HS-27A (cell line): ENCODE results near the gene CHTF8.
"Not testable (repeated sequence)": the region's sequence is repeated elsewhere in the genome, so short reads cannot be mapped to it uniquely, and the experiment has no call there.

Experiments
- DNase-seq: peaks from one replicate; pipeline ENCODE4 v3.0.0-alpha.2; 2012; ENCODE audit warnings: low read depth, missing footprints

The CHTF8 gene

GRCh38 chr16:69138608-69139007, 6.2 kb upstream of the CHTF8 start:
- DNase-seq = no peak

GRCh38 chr16:69133373-69133954, 1.1 kb upstream of the CHTF8 start:
- no peak for DNase-seq

DNA sequence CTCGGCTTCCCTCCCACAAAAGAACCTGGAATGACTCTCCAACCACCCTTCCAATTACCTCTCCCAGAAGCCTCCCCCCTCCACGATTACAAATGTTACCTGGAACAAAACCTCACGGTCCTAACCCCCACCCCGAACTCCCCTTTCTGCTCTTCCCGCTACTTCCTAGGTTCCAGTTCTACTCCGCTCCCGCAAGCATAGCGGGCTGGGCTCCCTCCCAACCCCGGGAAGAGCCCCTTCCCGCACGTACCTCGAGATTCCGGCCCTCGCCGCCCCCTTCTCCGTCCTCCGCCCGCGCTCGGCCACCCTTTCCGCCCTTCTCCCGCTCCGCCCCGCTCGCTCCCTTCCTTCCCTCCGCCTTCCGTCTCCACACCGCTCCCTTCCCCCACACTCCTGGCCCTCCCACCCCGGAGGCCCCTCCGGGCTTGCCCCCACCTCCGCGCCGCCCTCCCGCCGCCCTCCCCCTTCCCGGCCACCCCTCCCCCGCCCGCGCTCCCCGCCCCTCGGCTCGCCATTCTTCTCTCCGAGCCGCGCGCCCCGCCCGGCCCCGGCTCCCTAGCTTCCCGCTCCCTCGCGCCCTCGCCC, 457 bp downstream of the CHTF8 start:
- DNase-seq = peak; percentile 53

DNA sequence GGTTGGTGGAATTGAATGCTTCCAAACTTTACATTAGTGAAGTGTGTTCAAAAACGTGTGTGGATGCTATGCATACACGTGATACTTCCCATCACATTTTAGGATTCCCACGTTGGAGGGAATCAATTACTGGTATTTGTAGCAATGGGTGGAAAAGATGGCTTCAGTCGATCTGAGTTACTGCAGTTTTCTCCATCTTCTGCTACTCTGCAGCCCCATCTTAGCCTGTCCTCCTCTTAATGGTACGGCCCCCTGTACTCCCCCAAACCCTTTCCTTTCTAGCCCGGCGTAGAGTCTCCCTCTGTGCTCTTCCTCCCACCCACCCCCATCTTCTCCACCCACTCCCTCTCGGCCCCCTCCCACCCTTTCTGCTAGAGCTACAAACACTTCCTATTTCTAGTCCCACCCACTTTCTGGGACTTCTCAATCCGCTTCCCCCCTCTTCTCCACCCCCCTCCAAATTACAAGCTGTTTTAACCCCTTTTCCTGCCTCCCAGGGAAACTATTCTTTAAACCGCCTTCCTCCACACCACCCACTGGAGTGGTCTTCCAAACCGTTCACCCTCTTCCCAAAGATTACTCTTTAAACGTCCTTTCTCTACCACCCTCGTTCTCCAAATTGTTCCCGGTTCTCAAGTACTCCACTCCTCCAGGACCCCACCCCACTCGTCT, 1.1 kb downstream of the CHTF8 start:
- DNase-seq = no peak

DNA sequence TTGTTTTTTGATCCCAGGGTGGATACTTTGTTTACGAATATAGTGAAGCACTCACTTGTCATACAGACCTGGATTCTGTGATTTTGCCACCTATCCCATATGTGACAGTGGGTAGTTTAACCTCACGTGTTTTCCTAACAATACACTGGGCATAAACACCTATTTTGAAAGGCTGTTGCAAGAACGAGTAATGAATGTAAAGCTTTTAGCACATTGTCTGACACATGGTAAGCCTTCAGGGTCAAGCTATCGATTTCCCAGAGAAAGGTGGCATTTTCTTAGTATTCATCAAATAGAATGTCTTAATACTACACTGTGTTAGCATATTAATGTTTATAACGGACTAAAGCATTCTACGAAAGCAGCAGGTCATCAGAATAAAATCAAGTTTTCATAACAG, 1.9 kb downstream of the CHTF8 start:
- DNase-seq = no peak

DNA sequence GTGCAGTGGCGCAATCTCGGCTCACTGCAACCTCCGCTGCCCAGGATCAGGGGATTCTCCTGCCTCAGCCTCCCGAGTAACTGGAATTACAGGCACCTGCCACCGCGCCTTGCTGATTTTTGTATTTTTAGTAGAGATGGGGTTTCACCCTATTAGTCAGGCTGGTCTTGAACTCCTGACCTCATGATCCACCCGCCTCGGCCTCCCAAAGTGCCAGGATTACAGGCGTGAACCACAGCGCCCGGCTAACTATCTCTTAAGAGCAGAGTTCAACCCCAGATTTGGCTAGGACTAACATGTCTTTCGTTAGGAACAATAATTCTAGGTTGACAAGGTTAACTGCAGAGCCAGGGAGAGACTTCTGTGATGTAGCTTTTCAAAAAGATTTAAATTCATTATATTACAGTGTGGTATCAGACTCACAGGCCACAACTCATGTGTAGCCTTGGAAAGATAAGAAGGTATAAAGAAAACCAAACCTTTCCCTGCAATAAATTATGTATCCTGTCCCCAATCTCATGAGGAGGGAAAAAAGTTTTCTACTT, 4.3 kb downstream of the CHTF8 start:
- no peak for DNase-seq

- DNase-seq = not testable (repeated sequence)
Observed at GRCh38 chr16:69126801-69127200, 5.6 kb downstream of the CHTF8 start.

- no peak for DNase-seq
Observed at GRCh38 chr16:69126221-69126620, 6.2 kb downstream of the CHTF8 start.

- not testable (repeated sequence) for DNase-seq
Observed at GRCh38 chr16:69124961-69125360, 7.4 kb downstream of the CHTF8 start.

DNA sequence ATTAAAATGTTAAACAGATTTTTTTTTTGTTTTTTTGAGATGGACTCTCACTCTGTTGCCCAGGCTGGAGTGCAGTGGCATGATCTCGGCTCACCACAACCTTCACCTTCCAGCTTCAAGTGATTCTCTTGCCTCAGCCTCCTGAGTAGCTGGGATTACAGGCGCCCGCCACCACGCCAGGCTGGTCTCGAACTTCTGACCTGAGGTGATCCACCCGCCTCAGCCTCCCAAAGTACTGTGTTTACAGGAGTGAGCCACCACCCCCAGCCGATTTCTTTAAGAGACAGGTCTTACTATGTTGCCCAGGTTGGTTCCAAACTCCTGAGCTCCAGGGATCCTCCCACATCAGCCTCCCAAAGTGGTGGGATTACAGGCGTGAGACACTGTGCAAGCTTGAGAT, 8.0 kb downstream of the CHTF8 start:
- not testable (repeated sequence) for DNase-seq

DNA sequence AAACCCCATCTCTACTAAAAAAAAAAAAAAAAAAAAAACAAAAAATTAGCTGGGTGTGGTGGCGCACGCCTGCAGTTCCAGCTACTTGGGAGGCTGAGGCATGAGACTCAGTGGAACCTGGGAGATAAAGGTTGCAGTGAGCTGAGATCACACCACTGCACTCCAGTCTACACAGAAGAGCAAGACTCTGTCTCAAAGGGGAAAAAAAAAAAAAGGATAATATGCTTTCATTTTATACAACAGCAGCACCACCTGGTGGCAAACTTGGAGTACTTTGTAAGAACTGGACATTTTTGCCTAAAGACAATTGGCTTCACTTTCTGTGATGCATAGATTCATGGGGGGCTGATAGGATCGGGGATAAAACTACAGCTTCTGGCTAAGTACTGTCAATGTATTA, 8.5 kb downstream of the CHTF8 start:
- peak; percentile 52 for DNase-seq

GRCh38 chr16:69120096-69120664, 12.2 kb downstream of the CHTF8 start:
- no peak for DNase-seq

DNA sequence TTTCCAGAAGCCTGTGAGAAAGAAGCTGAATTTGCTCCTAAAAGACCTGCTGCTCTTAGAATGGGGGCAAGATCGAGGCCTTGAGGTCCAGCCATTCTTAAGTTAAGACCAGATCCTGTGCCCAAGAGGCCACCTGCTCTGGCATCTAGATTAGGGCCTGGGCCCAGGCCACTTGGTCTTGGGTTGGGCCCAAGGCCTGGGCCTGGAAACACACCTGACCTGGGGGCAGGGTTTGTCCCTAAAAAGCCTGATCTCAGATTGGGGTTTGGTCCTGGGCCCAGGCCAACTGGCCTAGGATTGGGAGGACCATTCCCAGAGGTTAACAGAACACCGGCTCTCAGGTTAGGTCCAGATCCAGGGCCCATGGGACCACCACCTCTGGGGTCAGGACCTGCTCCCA, 12.9 kb downstream of the CHTF8 start:
- no peak for DNase-seq

- DNase-seq = no peak
Observed at GRCh38 chr16:69118994-69119393, 13.4 kb downstream of the CHTF8 start.

DNA sequence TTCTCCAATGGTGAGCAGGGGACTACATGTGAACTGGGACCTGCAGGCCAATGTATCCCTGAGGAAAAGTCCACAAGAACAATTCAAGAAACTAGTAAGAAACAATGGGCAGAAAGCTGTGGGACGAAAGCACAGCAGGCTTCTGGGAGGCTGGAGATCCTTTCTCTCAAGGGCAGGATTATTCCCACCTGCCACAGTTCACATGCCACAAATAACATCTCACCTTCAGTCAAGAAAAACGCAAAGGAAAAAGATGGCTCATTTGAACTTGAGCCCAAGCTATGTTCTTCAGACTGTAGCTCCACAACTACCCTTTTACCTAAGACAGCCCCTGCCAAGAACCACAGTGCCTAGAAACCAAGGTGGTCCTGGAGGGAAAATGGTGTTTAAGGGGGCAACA, 13.9 kb downstream of the CHTF8 start:
- no peak for DNase-seq

- DNase-seq = no peak
Observed at GRCh38 chr16:69116906-69117305, 15.5 kb downstream of the CHTF8 start.

DNA sequence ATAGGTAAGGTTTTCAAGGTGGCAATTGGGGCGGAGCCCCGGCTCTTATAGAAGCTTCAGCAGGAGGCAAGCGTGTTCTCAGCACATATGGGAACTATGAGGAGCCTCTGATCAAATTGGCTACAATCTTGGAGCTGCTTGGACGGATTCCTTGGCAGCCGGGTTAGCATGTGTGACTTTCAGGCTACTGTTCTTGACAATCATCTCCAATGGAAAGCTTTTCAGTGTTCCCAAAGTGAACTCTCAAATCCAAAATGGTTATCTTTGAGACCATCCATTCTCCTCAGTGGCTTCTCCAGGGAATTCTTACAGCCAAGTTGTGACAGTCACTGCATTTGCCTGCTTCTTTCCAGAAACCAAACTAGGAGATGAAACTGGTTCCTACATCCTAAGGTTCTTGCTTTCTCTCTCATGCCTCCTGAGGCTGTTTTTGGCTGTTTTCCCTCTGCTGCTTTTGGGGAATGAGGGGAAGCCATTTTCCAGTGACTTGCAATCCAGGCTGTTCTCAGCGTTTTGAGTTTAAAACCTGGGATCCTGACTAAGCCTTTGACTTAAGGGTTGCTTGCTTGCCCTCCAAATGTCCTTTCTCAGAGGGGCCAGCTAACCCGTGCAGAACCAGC, 16.0 kb downstream of the CHTF8 start:
- DNase-seq = no peak

DNA sequence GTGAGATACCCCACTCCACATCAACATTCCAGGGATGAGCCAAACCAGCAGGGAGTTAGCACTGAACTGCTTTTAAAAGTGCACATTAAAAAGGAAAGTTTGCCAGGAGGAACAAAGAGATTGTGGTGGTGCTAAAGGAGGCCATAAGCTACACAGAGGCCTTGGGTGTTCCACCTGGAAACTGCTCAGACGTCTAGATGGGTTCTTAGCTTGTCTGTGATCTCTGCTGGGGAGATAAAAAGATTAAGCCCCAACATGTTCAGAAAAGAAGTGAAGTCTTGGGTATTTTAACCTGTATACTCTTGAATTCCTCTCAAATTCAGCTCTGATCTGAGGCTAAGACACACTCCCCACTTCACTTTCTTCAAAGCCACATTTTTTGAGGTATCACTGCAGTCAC, 16.6 kb downstream of the CHTF8 start:
- no peak for DNase-seq

DNA sequence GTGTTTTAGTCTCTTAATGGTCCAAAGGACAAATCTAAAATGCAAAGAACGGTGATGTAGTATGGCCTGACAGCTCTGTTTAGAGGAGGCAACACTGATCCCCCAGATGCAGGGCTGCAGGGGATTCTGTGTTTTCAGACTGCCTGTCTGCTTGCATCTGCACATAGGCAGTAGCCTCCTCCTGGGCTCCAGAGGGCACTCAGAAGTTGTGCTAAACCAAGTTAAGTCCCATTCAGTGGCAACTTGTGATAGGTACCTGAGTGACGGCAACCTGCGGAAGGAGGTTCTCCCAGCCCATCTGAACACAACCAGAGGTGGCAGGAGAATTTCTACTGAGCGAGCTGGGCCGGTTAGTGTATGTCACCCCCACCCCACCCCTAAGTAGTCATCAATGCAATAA, 17.0 kb downstream of the CHTF8 start:
- no peak for DNase-seq

- DNase-seq = no peak
Observed at GRCh38 chr16:69114976-69115355, 17.4 kb downstream of the CHTF8 start.

DNA sequence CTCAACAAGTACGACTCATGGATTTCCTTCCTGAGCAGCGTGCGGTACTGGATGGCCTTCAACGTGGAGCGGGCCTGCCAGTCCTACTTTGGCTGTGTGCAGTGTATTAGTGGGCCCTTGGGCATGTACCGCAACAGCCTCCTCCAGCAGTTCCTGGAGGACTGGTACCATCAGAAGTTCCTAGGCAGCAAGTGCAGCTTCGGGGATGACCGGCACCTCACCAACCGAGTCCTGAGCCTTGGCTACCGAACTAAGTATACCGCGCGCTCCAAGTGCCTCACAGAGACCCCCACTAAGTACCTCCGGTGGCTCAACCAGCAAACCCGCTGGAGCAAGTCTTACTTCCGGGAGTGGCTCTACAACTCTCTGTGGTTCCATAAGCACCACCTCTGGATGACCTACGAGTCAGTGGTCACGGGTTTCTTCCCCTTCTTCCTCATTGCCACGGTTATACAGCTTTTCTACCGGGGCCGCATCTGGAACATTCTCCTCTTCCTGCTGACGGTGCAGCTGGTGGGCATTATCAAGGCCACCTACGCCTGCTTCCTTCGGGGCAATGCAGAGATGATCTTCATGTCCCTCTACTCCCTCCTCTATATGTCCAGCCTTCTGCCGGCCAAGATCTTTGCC, 17.9 kb downstream of the CHTF8 start:
- no peak for DNase-seq

GRCh38 chr16:69113216-69113615, 19.2 kb downstream of the CHTF8 start:
- no peak for DNase-seq
